ENCODE data around the gene ANKH. TPM values are rescaled to one million over a fixed set of nuclear protein-coding genes. Genes with fewer than 3 reads are reported as not detected.

The ANKH gene
- total RNA-seq, 1 donor from 2014 or later = 0.19 TPM

- no peak overlapping the region for H3K9ac ChIP-seq
- no peaks in the 10 kb centered on the region for H3K4me1 ChIP-seq
- H3K36me3 ChIP-seq = no peaks in the 10 kb centered on the region
- Mint-ChIP-seq H3K4me1 (no peaks in the 10 kb centered on the region), H3K36me3 (no peaks in the 10 kb centered on the region), H3K27me3 (ENCODE audit: insufficient read depth, low read depth) (no peaks in the 10 kb centered on the region), H3K27ac (no peak overlapping the region), H3K9me3 (no peaks in the 10 kb centered on the region), H3K4me3 (no peak overlapping the region)
- H3K27me3 ChIP-seq = peaks cover 3% of the 10 kb centered on the region
- no peaks in the 10 kb centered on the region for H4K20me1 ChIP-seq (ENCODE audit: low read depth)
- no peak overlapping the region for H2AFZ ChIP-seq (replicated peaks)
- no peaks in the 10 kb centered on the region for H3K9me3 ChIP-seq (ENCODE audit: low read depth)
- H3K79me2 ChIP-seq (ENCODE audit: low read depth) = no peaks in the 10 kb centered on the region
- no peak for DNase-seq (ENCODE audit: low spot score)
- no peak overlapping the region for H3K27ac ChIP-seq
- TF ChIP-seq, protein P1, sequence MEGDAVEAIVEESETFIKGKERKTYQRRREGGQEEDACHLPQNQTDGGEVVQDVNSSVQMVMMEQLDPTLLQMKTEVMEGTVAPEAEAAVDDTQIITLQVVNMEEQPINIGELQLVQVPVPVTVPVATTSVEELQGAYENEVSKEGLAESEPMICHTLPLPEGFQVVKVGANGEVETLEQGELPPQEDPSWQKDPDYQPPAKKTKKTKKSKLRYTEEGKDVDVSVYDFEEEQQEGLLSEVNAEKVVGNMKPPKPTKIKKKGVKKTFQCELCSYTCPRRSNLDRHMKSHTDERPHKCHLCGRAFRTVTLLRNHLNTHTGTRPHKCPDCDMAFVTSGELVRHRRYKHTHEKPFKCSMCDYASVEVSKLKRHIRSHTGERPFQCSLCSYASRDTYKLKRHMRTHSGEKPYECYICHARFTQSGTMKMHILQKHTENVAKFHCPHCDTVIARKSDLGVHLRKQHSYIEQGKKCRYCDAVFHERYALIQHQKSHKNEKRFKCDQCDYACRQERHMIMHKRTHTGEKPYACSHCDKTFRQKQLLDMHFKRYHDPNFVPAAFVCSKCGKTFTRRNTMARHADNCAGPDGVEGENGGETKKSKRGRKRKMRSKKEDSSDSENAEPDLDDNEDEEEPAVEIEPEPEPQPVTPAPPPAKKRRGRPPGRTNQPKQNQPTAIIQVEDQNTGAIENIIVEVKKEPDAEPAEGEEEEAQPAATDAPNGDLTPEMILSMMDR (IDR thresholded peaks at IDR 0.05) = no peak
- no peak for TF ChIP-seq EZH2 (IDR thresholded peaks at IDR 0.05)
- TF ChIP-seq EZH2phosphoT487 (IDR thresholded peaks at IDR 0.05) = no peak
- H3F3A ChIP-seq (ENCODE audit: low read depth) = no peaks in the 10 kb centered on the region
- no peak overlapping the region for H3K4me3 ChIP-seq
- no peak overlapping the region for H3K4me2 ChIP-seq
These were observed 8.5 kb downstream of the ANKH start for GRCh38 chr5:14863105-14863504.

GRCh38 chr5:14861123-14861765 lies 10.3 kb downstream of the ANKH start:
- Histone ChIP-seq H3K4me2 (no peak overlapping the region), H3K4me3 (no peak overlapping the region), H2AFZ (replicated peaks) (no peak overlapping the region), H3K9me3 (ENCODE audit: low read depth) (no peaks in the 10 kb centered on the region), H3K9ac (no peak overlapping the region), H3K27me3 (no peaks in the 10 kb centered on the region), H3F3A (ENCODE audit: low read depth) (no peaks in the 10 kb centered on the region), H3K27ac (no peak overlapping the region), H4K20me1 (ENCODE audit: low read depth) (no peaks in the 10 kb centered on the region), H3K79me2 (ENCODE audit: low read depth) (no peaks in the 10 kb centered on the region), H3K4me1 (no peaks in the 10 kb centered on the region), H3K36me3 (no peaks in the 10 kb centered on the region)
- no peak for DNase-seq (ENCODE audit: low spot score)
- no peaks in the 10 kb centered on the region for H3K27me3 Mint-ChIP-seq (ENCODE audit: insufficient read depth, low read depth)
- no peaks in the 10 kb centered on the region for H3K9me3 Mint-ChIP-seq
- H3K4me1 Mint-ChIP-seq = no peaks in the 10 kb centered on the region
- H3K36me3 Mint-ChIP-seq = no peaks in the 10 kb centered on the region
- no peak overlapping the region for H3K4me3 Mint-ChIP-seq
- TF ChIP-seq, protein P1 (IDR thresholded peaks at IDR 0.05) = no peak
- TF ChIP-seq EZH2 (IDR thresholded peaks at IDR 0.05) (no peak), EZH2phosphoT487 (IDR thresholded peaks at IDR 0.05) (no peak)
- H3K27ac Mint-ChIP-seq = no peak overlapping the region

- Histone ChIP-seq H3K79me2 (ENCODE audit: low read depth) (no peaks in the 10 kb centered on the region), H3K4me2 (no peak overlapping the region), H3K9ac (no peak overlapping the region), H3K27ac (no peak overlapping the region), H3K36me3 (no peaks in the 10 kb centered on the region), H2AFZ (replicated peaks) (no peak overlapping the region), H4K20me1 (ENCODE audit: low read depth) (no peaks in the 10 kb centered on the region), H3K27me3 (no peaks in the 10 kb centered on the region), H3K9me3 (ENCODE audit: low read depth) (no peaks in the 10 kb centered on the region), H3F3A (ENCODE audit: low read depth) (no peaks in the 10 kb centered on the region), H3K4me3 (no peak overlapping the region), H3K4me1 (no peaks in the 10 kb centered on the region)
- no peaks in the 10 kb centered on the region for H3K36me3 Mint-ChIP-seq
- no peak overlapping the region for H3K4me3 Mint-ChIP-seq
- H3K27me3 Mint-ChIP-seq (ENCODE audit: insufficient read depth, low read depth) = no peaks in the 10 kb centered on the region
- H3K27ac Mint-ChIP-seq = no peak overlapping the region
- DNase-seq (ENCODE audit: low spot score) = no peak
- TF ChIP-seq, protein P1 (IDR thresholded peaks at IDR 0.05) = no peak
- TF ChIP-seq EZH2phosphoT487 (IDR thresholded peaks at IDR 0.05) (no peak), EZH2 (IDR thresholded peaks at IDR 0.05) (no peak)
- no peaks in the 10 kb centered on the region for H3K9me3 Mint-ChIP-seq
- H3K4me1 Mint-ChIP-seq = no peaks in the 10 kb centered on the region
These were observed 11.6 kb downstream of the ANKH start for GRCh38 chr5:14859980-14860379.

All from neural progenitor cell (in vitro differentiated cells).